IPS DF 19.7 (cell line): Measurements from ENCODE around the gene NDST3.

ENCODE experiments used
- DNase-seq: peaks from one replicate; pipeline ENCODE4 v3.0.0-alpha.2; 2013; ENCODE audit warnings: low read depth, low spot score

NDST3 gene

DNA sequence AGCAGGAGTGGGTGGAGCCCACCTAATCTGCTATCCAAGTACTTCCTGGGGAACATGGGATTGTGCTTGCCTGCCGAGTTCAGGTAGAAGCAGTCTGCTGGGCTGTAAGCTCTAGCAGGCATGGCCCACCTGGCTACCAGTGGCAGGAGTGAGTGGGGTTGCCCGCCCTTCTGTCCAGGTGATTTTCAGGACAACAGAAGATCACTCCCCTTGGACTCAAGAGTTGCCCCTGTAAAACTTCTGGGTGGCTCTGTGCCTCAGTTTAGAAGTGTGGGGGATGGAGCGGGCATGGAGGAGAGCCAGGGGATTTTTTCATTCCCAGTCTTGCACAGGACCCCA lies 43.5 kb downstream of the NDST3 start:
- no peak for DNase-seq

DNA sequence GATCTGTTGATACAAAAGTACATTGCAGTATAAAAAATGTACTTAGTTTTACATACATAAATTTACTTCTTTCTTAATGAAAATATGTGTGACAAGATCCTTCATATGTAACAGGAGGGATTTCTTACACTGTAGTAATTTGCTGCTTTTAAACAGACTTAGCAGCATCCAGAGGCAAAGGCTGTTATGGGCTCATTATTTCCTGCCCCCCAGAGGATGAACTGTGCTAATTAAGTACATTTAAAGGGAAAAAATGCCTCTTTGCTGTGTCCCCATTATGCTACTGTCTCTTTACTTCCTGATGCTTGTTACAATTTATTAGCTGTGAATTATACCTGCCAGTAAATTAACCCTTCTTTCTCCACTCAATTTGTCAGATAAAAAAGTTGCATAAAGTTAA lies 47.1 kb downstream of the NDST3 start:
- DNase-seq, result no peak

DNA sequence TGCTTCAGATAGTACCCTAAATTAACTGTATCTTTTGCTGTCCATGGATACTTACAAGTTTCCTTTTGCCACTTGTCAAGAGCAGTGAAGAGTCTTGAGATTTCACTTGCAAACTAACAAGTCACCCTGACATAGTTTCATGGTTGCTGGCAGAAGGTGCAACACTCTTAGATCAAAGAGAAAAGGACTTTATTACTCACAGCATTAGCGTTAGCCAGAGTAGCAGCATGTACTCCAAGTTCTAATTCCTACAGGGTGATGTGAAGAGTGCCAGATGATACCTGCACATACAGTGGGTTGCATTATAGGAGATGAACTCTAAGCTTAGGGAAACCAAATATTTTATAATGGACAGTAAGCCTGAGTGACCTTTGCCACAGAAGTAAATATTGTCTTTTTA lies 47.9 kb downstream of the NDST3 start:
- DNase-seq, result no peak

DNA sequence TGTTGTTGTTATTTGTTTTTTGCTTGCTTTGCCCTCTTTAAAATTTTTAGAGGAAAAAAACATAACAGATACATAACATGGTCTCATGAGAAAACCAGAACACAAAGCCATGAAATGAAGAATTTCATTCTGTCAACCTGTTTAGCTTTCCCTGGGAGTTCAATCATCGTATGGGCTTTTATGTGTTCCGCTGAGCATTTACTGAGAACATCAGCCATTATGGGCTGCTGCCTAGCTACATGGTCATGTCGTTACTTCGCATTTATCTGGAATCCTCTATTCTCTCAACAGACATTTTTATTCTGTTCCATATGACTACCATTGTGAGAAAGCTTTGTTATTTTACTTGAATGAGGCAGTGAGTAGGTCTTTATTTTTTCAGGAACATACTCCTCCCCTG lies 51.4 kb downstream of the NDST3 start:
- no peak for DNase-seq

DNA sequence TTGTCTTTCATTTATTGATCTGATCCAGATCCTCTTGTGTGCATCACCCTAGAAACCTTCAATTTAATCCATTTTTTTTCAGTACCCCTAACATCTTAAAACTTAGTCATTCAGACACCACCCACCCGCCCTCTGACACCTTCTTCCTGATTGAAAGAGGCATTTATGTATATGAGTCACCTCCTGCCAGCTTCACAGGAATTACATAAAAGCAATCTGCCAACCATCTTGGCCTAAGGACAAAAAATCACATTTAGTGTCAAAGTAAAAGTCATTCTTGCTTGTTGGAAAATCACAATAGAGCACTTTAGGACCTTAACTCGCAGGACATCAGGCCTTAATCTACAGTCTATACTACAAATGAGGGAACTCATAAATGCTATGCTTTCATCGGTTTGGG lies 52.1 kb downstream of the NDST3 start:
- DNase-seq, result no peak

DNA sequence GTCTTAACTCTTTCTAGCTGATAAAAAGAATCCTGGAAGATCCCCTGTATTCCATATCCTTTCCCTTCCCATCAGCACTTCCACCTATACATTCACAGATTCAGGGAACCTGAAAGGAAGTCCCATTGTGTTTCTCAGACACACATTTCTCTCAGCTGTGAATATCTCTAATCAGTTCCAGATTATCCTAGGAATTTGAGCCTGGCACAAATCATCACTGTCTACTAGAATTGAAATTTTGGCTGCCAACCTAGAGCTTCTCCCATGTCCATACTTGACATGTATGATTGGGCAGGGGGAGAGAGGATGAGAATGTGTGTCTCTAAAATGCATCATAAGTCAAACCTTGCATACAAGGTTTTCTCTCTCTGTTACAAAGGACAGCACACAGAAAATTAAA lies 53.1 kb downstream of the NDST3 start:
- no peak for DNase-seq

DNA sequence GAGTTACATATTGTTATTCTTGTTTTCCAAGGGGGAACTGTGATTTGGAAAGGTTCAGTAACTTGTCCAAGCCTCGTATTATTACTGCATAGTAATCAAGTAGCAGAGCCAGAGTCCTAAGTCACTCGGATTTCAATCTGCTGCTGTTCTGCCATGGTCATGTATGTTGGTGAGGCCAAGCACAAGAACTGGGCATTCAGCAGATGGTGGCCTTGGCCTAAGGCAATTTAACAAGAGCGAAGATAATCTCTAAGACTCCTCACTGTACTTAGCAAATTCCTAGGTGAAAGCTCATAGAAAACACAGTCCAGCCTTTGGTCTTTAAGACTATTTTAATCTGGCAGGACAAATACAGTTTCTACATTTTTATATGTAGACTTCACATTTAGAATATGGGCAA lies 64.8 kb downstream of the NDST3 start:
- DNase-seq, result no peak

DNA sequence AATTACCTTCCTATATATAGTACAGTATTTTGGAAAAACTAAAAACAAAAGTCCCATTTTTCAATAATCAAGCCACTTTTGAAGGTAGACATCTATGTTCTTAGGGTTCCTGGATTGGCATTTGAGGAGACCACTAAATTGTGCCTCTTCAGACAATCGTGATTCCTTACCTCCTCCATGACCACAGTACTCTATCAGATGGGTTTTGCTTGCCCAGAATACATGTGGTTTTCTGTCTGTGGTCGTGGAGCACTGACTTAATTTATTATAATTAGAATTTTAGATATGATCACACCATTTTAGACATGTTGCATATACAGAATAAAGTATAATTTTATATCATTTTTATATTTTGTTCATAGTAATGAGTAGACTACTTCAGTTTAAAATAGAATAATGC lies 67.9 kb downstream of the NDST3 start:
- no peak for DNase-seq

DNA sequence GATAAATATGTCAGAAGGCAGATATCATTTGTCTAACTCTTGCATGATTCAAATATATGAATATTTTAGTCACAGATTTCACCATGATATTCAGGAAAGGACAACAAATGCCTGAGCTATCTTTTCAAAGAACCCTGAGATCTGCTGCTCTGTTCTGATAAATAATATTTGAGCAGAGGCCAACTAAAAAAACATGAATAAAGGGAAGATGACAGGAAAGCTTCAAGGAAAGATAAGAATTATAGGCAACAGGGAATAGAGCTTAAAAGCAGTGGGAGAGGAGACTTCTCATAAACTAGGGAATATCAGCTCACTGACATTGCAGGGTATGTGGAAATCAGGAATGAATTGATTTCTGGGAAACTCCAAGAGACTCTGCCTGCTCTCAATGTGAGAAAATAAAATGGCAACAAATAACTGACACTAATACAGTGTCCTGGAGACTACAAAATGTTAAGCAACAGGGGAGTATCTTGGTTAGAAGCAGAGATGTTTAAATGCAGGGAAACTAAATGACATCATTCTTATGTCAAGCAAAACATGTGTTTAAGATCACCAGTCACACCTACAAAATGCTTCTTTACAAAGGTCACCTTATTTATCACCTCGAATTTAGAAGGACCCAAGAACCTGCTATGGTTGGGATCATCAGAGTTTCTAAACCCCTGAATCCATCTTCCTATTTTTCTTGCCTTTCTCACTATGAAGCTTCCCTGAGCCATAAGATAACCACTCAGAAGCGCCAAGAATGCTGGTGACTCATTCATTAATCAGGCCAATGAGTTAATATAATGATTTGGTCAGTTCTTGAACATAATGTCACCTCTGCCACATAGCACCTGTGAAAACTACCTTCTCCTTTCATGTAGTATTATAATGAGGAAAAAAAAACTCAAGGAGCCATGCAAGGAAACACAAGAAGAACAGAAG lies 78.1 kb downstream of the NDST3 start:
- no peak for DNase-seq

DNA sequence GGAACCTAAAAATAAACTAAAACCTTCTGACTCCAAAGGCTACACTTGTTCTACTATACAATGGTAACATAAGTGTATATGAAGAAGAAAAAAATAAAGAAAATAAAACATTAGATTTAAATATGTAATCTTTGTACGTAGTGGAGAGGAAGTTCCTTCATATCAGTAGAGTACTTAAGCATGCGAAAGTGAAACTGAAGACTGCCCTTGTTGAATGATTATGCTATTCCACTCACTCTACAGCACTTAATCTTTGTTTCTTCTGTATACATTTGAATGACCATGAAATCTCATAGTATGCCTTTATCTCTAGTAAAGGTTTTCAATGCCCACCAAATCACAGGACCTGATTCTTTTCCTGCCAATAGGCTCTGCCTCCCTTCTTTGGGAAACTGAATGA lies 78.9 kb downstream of the NDST3 start:
- no peak for DNase-seq

DNA sequence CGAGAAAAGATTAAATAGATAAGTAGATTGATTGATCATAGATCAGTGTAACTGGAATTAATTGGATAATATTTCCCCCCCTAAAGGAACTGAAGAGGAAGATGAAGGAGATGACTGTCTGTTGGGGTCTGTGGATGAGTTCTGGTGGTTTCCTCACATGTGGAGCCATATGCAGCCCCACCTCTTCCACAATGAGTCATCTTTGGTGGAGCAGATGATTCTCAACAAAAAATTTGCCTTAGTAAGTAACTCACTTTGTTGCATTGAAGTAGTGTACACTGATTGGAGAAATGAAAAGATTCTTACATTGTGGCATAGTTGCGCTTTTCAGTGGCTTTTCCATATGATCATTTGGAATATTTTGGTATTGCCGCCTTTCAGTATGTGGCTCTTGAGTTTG lies 80.4 kb downstream of the NDST3 start:
- DNase-seq, result no peak

DNA sequence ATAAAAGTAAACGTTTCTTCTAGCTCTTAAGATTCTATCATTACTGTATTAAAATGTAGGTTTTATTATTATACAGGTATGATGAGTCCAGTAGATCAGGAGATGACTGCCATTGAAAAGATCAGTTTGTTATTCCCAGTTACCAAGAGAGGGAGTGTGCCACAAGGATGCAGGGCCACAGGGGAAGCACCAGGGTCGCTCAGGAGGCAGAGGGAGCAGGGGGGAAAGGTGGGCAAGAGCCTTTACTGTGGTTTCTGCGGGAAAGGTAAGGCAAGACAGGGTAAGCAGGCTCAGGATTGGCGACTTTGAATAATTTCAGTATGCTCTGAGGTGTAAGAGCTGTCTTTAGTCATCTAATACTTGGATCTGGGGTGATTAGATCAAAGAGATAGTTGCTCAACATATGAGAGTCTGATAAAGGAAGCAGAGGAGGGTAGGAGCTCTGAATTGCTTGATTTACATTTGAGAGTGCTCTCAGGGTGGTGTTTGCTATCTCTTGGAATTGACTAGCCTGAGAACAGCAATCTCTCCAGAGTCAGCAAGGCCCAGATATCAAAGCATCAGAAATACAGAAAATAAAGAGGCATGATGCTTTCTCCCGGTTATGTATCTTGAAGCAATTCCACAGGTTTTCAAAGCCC lies 86.0 kb downstream of the NDST3 start:
- DNase-seq, result no peak

DNA sequence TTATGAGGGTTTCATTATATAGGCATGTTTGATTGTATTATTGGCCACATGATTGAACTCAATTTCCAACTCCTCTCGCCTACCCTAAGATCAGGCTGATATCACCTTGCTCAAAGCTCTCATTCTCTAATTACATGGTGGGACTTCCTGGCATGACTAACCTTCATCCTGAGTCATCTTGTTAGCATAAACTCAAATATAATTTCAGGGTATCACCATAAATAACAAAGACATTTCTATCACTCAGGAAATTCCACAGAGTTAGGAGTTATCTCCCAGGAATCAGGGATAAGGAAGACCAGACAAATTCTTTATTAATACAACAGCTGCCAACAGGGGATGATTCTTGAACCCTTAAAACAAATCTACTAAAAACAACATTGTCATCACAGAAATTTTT lies 90.7 kb downstream of the NDST3 start:
- DNase-seq, result no peak

DNA sequence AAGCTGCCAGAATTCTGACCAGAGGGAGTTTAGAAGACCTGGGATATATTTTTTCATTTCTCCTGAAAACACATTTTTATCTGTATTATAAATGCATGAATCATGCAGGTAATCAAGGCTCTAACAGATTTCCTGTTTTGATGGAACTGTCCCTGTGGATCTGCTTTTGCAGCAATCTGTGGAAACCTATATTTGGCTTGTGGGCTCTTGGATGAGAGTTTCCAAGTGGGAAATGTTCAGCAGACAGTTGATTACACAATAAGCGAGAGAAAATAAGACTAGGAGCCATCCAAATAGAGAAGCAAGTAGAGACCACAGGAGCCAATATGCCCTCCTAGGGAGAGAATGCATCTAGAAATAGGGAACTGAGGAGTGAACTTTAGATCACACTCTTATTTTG lies 105.0 kb downstream of the NDST3 start:
- DNase-seq, result no peak

DNA sequence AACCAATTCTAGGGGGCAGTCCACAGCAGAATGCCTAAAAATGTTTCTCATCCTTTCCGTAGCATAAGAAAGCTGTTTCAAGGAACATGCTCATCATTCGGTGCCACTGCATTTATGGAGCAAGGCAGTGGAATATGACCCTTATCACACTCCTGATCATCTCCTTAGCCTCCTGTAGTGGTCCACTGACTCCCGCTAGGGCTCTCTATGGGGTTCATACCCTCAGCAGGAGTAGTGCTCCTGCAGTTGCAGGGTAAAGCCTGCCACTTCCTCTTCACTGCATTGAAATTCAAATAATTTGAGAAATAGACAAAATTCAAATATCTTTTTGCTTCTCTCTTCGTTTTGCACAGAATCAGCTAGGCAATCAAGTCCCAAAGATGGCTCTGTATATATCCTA lies 107.0 kb downstream of the NDST3 start:
- no peak for DNase-seq

DNA sequence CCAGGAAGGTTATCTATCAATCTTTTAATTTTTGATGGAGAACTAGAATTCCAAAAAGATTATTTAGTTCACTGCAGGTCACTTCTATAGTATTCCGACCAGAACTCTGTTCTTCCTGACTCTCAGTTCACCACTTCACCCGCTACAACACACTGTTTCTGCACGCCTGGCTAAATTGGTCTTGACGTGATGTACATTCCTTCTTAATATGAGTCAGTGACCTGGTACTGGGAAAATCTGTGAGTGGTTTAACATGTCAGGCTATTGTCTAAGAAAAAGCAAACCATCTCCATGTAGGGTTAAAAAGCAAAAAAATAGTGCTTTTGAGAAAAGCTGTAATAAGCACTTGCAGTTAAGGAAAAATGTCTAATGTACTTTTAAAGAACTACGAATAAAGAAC lies 120.4 kb downstream of the NDST3 start:
- no peak for DNase-seq

DNA sequence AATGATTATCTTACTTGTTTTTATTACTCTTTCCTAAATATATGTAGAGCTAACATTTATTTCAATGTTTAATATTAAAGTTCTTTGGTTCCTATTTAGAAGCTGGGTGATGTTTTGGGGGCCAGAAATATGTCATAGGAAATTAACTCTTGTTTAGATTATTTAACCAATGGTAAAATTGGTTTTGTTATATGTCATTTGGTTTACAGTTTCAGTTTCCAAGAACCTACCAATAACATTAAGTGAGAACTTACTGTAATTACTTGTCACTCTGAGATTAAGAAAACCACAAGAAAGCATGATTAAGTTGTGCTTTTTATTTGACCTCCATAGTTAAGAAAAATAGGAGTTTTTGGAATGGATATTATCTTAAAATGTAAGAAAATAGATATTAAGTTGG lies 121.2 kb downstream of the NDST3 start:
- no peak for DNase-seq

DNA sequence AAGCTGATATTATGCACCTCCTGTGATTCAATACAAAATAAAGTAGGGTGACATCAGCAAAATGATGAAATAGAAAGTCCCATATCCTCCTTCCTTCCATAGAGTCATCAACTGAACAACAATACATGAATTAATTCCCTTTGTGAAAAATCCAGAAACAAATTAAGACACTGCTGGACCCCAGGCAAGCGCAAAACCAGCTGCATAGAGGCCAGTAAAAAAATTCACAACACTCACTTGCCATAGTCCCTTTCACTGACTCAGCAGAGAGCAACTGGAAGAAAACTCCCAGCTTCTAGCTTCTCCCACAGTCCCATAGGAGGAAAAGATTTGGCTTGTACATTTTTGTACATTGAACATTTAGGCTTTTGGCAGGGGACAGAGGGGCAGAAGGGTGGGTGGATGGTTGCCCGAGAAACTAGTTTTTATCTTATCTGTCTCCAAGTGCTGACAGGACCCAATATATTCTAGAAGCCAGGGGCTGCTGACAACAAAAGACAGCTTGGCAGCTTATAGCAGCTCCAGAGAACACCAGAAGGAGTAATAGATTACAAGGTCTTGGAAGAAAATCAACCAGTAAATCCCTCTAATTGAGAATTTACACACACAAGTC lies 124.6 kb downstream of the NDST3 start:
- DNase-seq, result no peak

DNA sequence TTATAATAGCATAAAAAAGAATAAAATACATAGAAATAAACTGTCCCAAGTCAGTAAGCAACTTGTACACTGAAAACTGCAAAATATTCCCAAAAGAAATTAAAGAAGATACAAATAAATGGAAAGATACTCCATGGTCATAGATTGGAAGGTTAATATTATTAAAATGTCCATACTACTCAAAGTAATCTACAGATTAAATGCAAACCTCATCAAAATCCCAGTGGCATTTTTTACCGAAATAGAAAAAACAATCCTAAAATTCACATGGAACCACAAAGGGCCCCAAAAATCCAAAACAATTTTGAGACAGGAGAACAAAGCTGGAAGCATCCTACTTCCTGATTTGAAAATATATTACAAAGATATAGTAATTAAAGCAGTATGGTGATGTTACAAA lies 133.0 kb downstream of the NDST3 start:
- DNase-seq, result no peak

DNA sequence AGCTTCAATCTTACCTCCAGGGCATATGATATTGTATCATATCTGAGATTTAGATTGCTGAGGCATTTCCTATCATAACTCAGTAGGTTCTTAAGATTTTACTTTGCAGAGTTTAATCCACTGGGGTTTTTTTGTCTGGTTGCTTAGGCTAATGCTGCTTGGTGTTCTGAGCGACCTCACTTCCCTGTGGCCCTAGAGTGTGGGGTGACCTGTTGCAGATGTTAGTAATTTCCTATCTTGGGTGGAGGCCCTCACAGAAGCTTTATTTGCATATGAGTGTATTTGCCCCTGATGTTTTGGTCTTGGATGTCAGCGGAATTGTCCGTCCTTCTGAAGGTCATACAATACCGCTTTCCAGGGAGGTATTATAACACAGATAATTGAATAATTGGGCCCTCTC lies 137.1 kb downstream of the NDST3 start:
- no peak for DNase-seq

DNA sequence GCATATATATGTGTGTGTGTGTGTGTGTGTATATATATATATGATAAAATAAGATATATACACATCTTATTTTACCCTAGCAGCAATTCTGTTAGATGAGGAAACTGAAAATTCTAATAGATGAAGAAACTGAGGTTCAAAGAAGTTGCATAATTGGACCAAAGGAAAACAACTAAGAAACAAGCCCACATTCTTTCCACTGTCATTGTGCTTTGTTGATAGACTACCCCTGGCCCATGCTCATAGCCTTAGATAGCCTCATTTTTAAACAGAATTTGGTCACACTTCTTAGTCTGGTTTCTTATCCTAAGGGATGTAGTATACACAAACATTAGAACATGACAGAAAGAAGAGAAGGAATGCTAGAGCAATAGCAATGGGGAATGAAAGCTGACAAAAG lies 138.8 kb downstream of the NDST3 start:
- no peak for DNase-seq

DNA sequence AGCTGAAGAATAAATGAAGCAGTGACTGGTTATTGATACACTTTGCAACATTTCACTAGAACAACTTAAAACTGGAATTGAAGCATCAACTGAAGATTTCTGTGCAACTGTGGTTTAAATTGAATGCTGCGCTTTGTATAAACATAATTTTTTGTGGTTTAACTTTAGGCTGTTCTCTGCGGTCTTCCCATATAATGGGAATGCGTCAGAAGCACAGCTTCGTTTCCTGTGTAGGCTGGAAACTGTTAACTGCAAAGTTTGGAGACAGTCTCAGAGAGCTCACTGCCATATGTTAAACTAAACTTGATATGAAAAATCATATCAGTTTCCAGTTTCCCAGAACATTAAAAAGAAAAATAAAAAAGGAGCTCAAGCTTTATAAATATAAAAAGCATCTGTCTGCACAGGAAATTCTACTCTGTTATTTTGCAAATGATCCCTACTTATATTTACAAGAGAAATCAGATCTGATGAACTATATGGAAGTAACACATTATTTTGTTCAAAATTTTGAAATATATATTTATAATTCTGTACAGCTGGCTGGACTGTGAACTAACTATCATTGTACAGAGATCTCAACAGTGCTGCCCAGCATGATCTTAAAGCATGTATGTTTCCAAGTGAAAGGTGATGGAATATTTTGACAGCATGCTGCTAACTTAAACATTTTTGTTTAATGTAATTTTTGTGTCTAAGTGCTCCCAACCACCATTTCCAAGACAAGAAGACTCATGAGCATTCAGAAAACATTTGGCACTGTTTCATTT lies 139.9 kb downstream of the NDST3 start:
- no peak for DNase-seq
